Measurements from ENCODE around the gene EML6. TPM values are rescaled to one million over a fixed set of nuclear protein-coding genes. Genes with fewer than 3 reads are reported as not detected.
A peak's percentile ranks its signal among the peaks of the same experiment; 100 is the strongest.

The EML6 gene
- total RNA-seq, 1 donor: 1.1 TPM

GRCh38 chr2:54942373-54942772 lies 218.9 kb downstream of the EML6 start:
- H3K27me3 ChIP-seq (ENCODE audit: insufficient read depth, low read length): no peaks in the 10 kb centered on the region
- H2AFZ ChIP-seq (ENCODE audit: low read length): no peak overlapping the region
- H3K9me3 ChIP-seq (ENCODE audit: low read depth, low read length): no peaks in the 10 kb centered on the region
- H3K36me3 ChIP-seq (ENCODE audit: insufficient read depth, low read length): no peaks in the 10 kb centered on the region
- DNase-seq (ENCODE audit: insufficient read length, low spot score, missing footprints): no peak
- peaks cover 13% of the 10 kb centered on the region for H3K4me1 ChIP-seq (ENCODE audit: insufficient read depth, low read length)
- no peak overlapping the region for H3K4me2 ChIP-seq (ENCODE audit: insufficient read depth, low read length)
- H3K4me3 ChIP-seq (ENCODE audit: insufficient read depth, low read length): no peak overlapping the region
- H4K20me1 ChIP-seq (ENCODE audit: insufficient read depth, low read length): no peaks in the 10 kb centered on the region
- no peak for TF ChIP-seq CTCF (IDR thresholded peaks at IDR 0.05; ENCODE audit: extremely low read depth, low read depth, low read length)
- no peak overlapping the region for H3K27ac ChIP-seq (ENCODE audit: low read depth, low read length)
- H3K79me2 ChIP-seq (ENCODE audit: insufficient read depth, low read length): no peaks in the 10 kb centered on the region

GRCh38 chr2:54944724-54945326 lies 221.4 kb downstream of the EML6 start:
- TF ChIP-seq CTCF (IDR thresholded peaks at IDR 0.05; ENCODE audit: extremely low read depth, low read depth, low read length): no peak
- Histone ChIP-seq H3K4me3 (ENCODE audit: insufficient read depth, low read length) (no peak overlapping the region), H3K27me3 (ENCODE audit: insufficient read depth, low read length) (no peaks in the 10 kb centered on the region), H3K4me1 (ENCODE audit: insufficient read depth, low read length) (peaks cover 16% of the 10 kb centered on the region), H3K4me2 (ENCODE audit: insufficient read depth, low read length) (no peak overlapping the region), H3K27ac (ENCODE audit: low read depth, low read length) (no peak overlapping the region), H3K9me3 (ENCODE audit: low read depth, low read length) (no peaks in the 10 kb centered on the region), H3K36me3 (ENCODE audit: insufficient read depth, low read length) (no peaks in the 10 kb centered on the region), H2AFZ (ENCODE audit: low read length) (no peak overlapping the region), H3K79me2 (ENCODE audit: insufficient read depth, low read length) (no peaks in the 10 kb centered on the region), H4K20me1 (ENCODE audit: insufficient read depth, low read length) (no peaks in the 10 kb centered on the region)
- no peak for DNase-seq (ENCODE audit: insufficient read length, low spot score, missing footprints)

- H3K36me3 ChIP-seq (ENCODE audit: insufficient read depth, low read length): no peaks in the 10 kb centered on the region
- DNase-seq (ENCODE audit: insufficient read length, low spot score, missing footprints): peak; percentile 90
- no peaks in the 10 kb centered on the region for H4K20me1 ChIP-seq (ENCODE audit: insufficient read depth, low read length)
- H3K4me1 ChIP-seq (ENCODE audit: insufficient read depth, low read length): peaks cover 16% of the 10 kb centered on the region
- H3K27ac ChIP-seq (ENCODE audit: low read depth, low read length): peak overlapping the region; percentile 74
- TF ChIP-seq CTCF (IDR thresholded peaks at IDR 0.05; ENCODE audit: extremely low read depth, low read depth, low read length): no peak
- H3K9me3 ChIP-seq (ENCODE audit: low read depth, low read length): no peaks in the 10 kb centered on the region
- H3K4me3 ChIP-seq (ENCODE audit: insufficient read depth, low read length): peak overlapping the region; percentile 2
- H3K79me2 ChIP-seq (ENCODE audit: insufficient read depth, low read length): no peaks in the 10 kb centered on the region
- peak overlapping the region; percentile 42 for H3K4me2 ChIP-seq (ENCODE audit: insufficient read depth, low read length)
- H2AFZ ChIP-seq (ENCODE audit: low read length): peak overlapping the region; percentile 70
- no peaks in the 10 kb centered on the region for H3K27me3 ChIP-seq (ENCODE audit: insufficient read depth, low read length)
Observed at GRCh38 chr2:54945391-54946219, 222.1 kb downstream of the EML6 start.

- Histone ChIP-seq H2AFZ (ENCODE audit: low read length) (peak overlapping the region; percentile 70), H4K20me1 (ENCODE audit: insufficient read depth, low read length) (no peaks in the 10 kb centered on the region), H3K4me3 (ENCODE audit: insufficient read depth, low read length) (no peak overlapping the region), H3K27ac (ENCODE audit: low read depth, low read length) (peak overlapping the region; percentile 74), H3K4me2 (ENCODE audit: insufficient read depth, low read length) (no peak overlapping the region), H3K27me3 (ENCODE audit: insufficient read depth, low read length) (no peaks in the 10 kb centered on the region), H3K4me1 (ENCODE audit: insufficient read depth, low read length) (peaks cover 16% of the 10 kb centered on the region), H3K9me3 (ENCODE audit: low read depth, low read length) (no peaks in the 10 kb centered on the region), H3K36me3 (ENCODE audit: insufficient read depth, low read length) (no peaks in the 10 kb centered on the region), H3K79me2 (ENCODE audit: insufficient read depth, low read length) (no peaks in the 10 kb centered on the region)
- no peak for DNase-seq (ENCODE audit: insufficient read length, low spot score, missing footprints)
- TF ChIP-seq CTCF (IDR thresholded peaks at IDR 0.05; ENCODE audit: extremely low read depth, low read depth, low read length): no peak
Observed at GRCh38 chr2:54946220-54946805, 222.9 kb downstream of the EML6 start.
